ENCODE data around the gene GALNT2. TPM values are rescaled to one million over a fixed set of nuclear protein-coding genes. Genes with fewer than 3 reads are reported as not detected.

GALNT2 gene
- total and polyA plus RNA-seq, 2 of the 13 experiments (the other 11 are each of a cell fraction or from before 2014, with no cell fraction given): 39.3 to 39.6 TPM

DNA sequence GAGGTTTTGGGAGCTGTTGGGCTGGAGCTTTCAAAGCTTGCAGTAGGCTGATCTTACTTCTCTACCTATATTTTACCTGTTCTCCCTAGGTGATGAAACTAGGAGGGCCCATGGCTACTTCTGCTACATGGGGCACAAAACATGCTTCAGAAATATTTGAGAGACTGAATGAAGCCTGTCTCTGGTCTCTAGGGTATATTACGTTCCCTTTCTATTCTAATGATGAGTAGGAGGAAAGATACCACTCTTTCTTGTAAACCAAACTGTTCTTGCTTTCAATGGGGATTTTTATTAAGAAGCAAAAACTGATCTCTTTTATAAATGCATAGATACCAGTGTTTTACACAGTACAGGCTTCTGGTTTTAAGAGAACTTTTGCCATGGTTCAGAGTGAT, 103.1 kb downstream of the GALNT2 start (continued):
- TF ChIP-seq, protein P1, sequence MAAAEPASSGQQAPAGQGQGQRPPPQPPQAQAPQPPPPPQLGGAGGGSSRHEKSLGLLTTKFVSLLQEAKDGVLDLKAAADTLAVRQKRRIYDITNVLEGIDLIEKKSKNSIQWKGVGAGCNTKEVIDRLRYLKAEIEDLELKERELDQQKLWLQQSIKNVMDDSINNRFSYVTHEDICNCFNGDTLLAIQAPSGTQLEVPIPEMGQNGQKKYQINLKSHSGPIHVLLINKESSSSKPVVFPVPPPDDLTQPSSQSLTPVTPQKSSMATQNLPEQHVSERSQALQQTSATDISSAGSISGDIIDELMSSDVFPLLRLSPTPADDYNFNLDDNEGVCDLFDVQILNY (CRISPR knock-in tag; conservative IDR thresholded peaks at IDR 0.05): no peak
- TF ChIP-seq, protein P2, sequence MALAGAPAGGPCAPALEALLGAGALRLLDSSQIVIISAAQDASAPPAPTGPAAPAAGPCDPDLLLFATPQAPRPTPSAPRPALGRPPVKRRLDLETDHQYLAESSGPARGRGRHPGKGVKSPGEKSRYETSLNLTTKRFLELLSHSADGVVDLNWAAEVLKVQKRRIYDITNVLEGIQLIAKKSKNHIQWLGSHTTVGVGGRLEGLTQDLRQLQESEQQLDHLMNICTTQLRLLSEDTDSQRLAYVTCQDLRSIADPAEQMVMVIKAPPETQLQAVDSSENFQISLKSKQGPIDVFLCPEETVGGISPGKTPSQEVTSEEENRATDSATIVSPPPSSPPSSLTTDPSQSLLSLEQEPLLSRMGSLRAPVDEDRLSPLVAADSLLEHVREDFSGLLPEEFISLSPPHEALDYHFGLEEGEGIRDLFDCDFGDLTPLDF (CRISPR knock-in tag; IDR thresholded peaks at IDR 0.05): no peak
- TF ChIP-seq MAZ (IDR thresholded peaks at IDR 0.05; ENCODE audit: borderline replicate concordance, low read depth, low read length): no peak
- no peak for TF ChIP-seq MAZ (CRISPR knock-in tag; IDR thresholded peaks at IDR 0.05; ENCODE audit: low read depth)
- TF ChIP-seq SRSF9 (IDR thresholded peaks at IDR 0.05; ENCODE audit: borderline replicate concordance, insufficient read depth, low read depth, low read length, poor library complexity, severe bottlenecking): no peak
- TF ChIP-seq PCBP1 (IDR thresholded peaks at IDR 0.05; ENCODE audit: borderline replicate concordance, low read depth, low read length): no peak
- no peak for TF ChIP-seq SMARCE1 (IDR thresholded peaks at IDR 0.05; ENCODE audit: borderline replicate concordance)
- TF ChIP-seq SMAD3 (CRISPR knock-in tag; IDR thresholded peaks at IDR 0.05): no peak
- TF ChIP-seq CHCHD3 (CRISPR knock-in tag; IDR thresholded peaks at IDR 0.05): no peak

DNA sequence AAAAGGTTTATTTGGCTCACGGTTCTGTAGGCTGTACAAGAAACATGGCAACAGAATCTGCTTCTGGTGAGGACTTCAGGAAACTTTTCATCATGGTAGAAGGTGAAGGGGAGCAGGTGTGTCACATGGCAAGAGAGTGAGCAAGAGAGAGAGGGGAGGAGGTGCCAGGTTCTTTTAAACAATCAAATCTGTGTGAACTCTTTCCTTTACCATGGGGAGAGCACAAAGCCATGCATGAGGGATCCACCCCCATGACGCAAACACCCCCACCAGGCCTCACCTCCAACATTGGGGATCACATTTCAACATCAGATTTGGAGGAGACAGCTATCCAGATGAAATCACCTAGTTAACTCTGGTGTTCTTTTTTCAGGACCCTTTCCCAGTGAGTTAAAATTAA, 103.6 kb downstream of the GALNT2 start:
- ATAC-seq (no peak), FAIRE-seq (no peak), DNase-seq (ENCODE audit: low spot score) (no peak)
- ChIA-PET POLR2A (no interaction called here), CTCF (ENCODE audit: low intra/inter-chr PET ratio, low total read pairs) (no interaction called here)
- H3K9me3 ChIP-seq (ENCODE audit: low read length): peaks cover 9% of the 10 kb centered on the region
- intact Hi-C loops (cut with micrococcal nuclease; ENCODE audit: unreplicated experiment) (no loop called here), in situ Hi-C loops (cut with HindIII; ENCODE audit: extremely low pct_ligation_motif_present, low pct_unique_long_range_greater_than_20kb) (no loop called here)
- no peak overlapping the region for H3K4me2 ChIP-seq (ENCODE audit: low read depth, low read length)
- no peaks in the 10 kb centered on the region; the same call in 1 of the 2 replicates for H4K20me1 ChIP-seq (ENCODE audit: insufficient read depth, low read length)
- H3K9ac ChIP-seq (ENCODE audit: insufficient read depth, low read depth, low read length): no peak overlapping the region
- no peaks in the 10 kb centered on the region for H3K4me1 ChIP-seq (ENCODE audit: insufficient read depth, low read length)
- TF ChIP-seq RARG (CRISPR knock-in tag; IDR thresholded peaks at IDR 0.05; ENCODE audit: low read depth): no peak
- no peaks in the 10 kb centered on the region for H3K36me3 ChIP-seq (replicated peaks in 1 of 2; ENCODE audit: control insufficient read depth in 1 of 2, insufficient read depth in 2 of 2, low read length in 2 of 2)
- BruUV-seq (replicated peaks): no TSS peak
- no peaks in the 10 kb centered on the region for H3K27me3 ChIP-seq (ENCODE audit: control insufficient read depth in 1 of 2, insufficient read depth in 2 of 2, low read length in 2 of 2)
- no peak overlapping the region for H3K4me3 ChIP-seq (replicated peaks in 1 of 3; ENCODE audit: insufficient read depth in 1 of 3, low read depth in 2 of 3, low read length in 3 of 3)
- no peak overlapping the region for H2AFZ ChIP-seq (ENCODE audit: low read length)
- H3K27ac ChIP-seq (ENCODE audit: extremely low read length, insufficient read depth, low read length): no peak overlapping the region
- WGBS (ENCODE audit: low lambda C conversion rate): 97% methylated on average over 1 of the region's 2 CpGs
- H3K79me2 ChIP-seq (ENCODE audit: insufficient read depth, low read length): peaks cover 7% of the 10 kb centered on the region

Measured in HepG2 (cell line).